ENCODE results near the gene GPX4.

DNA sequence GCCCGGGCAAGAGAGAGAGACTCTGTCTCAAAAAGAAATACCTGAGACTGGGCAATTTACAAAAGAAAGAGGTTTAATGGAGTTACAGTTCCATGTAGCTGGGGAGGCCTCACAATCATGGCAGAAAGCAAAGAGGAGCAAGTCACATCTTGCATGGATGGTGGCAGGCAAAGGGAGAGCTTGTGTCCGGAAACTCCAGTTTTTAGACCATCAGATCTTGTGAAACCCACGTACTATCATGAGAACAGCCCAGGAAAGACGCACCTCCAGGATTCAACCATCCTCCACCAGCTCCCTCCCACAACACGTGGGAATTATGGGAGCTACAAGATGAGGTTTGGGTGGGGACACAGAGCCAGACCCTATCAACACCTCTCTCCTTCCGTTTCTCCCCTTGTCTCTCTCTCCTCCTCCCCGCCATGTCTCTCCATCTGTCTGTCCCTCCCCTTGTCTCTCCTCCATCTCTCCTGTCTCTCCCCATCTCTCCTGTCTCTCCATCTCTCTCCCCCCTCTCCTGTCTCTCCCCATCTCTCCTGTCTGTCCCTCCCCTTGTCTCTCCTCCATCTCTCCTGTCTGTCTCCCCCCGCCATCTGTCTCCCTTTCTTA lies 18.6 kb upstream of the GPX4 start:
- TF ChIP-seq, protein P1, sequence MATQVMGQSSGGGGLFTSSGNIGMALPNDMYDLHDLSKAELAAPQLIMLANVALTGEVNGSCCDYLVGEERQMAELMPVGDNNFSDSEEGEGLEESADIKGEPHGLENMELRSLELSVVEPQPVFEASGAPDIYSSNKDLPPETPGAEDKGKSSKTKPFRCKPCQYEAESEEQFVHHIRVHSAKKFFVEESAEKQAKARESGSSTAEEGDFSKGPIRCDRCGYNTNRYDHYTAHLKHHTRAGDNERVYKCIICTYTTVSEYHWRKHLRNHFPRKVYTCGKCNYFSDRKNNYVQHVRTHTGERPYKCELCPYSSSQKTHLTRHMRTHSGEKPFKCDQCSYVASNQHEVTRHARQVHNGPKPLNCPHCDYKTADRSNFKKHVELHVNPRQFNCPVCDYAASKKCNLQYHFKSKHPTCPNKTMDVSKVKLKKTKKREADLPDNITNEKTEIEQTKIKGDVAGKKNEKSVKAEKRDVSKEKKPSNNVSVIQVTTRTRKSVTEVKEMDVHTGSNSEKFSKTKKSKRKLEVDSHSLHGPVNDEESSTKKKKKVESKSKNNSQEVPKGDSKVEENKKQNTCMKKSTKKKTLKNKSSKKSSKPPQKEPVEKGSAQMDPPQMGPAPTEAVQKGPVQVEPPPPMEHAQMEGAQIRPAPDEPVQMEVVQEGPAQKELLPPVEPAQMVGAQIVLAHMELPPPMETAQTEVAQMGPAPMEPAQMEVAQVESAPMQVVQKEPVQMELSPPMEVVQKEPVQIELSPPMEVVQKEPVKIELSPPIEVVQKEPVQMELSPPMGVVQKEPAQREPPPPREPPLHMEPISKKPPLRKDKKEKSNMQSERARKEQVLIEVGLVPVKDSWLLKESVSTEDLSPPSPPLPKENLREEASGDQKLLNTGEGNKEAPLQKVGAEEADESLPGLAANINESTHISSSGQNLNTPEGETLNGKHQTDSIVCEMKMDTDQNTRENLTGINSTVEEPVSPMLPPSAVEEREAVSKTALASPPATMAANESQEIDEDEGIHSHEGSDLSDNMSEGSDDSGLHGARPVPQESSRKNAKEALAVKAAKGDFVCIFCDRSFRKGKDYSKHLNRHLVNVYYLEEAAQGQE (IDR thresholded peaks at IDR 0.05; ENCODE audit: insufficient read depth in 1 of 2, low read depth in 2 of 2, low read length in 1 of 2): no peak
- TF ChIP-seq, protein P2, sequence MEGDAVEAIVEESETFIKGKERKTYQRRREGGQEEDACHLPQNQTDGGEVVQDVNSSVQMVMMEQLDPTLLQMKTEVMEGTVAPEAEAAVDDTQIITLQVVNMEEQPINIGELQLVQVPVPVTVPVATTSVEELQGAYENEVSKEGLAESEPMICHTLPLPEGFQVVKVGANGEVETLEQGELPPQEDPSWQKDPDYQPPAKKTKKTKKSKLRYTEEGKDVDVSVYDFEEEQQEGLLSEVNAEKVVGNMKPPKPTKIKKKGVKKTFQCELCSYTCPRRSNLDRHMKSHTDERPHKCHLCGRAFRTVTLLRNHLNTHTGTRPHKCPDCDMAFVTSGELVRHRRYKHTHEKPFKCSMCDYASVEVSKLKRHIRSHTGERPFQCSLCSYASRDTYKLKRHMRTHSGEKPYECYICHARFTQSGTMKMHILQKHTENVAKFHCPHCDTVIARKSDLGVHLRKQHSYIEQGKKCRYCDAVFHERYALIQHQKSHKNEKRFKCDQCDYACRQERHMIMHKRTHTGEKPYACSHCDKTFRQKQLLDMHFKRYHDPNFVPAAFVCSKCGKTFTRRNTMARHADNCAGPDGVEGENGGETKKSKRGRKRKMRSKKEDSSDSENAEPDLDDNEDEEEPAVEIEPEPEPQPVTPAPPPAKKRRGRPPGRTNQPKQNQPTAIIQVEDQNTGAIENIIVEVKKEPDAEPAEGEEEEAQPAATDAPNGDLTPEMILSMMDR (IDR thresholded peaks at IDR 0.05): no peak
- TF ChIP-seq POLR2AphosphoS5 (IDR thresholded peaks at IDR 0.05; ENCODE audit: low read depth, low read length) (peak; percentile 44; the same call in 1 of the 2 replicates), TCF7L2 (IDR thresholded peaks at IDR 0.05; ENCODE audit: low read depth, low read length) (no peak)

Measured in Panc1 (cell line).